Measurements from ENCODE around the gene ZNF302. TPM values are rescaled to one million over a fixed set of nuclear protein-coding genes. Genes with fewer than 3 reads are reported as not detected.

Gene ZNF302
- total RNA-seq, 1 experiment from 2014 or later = 23.2 TPM

Other genes with a start within 250 kb of the ZNF302 start
- 137 and 158 TPM in 2 replicates for gene UBA2, start 249.3 kb upstream of the ZNF302 start, total RNA-seq (2022)
- 5.3 and 6.9 TPM in 2 replicates for gene WTIP, start 195.9 kb upstream of the ZNF302 start, total RNA-seq (2022)
- gene SCGB2B2, start 519 bp upstream of the ZNF302 start, total RNA-seq (2022) = 0.39 and 0.40 TPM in 2 replicates
- 5.7 and 7.0 TPM in 2 replicates for gene ZNF181, start 56.6 kb downstream of the ZNF302 start, total RNA-seq (2022)
- 4.9 and 6.2 TPM in 2 replicates for gene ZNF599, start 95.5 kb downstream of the ZNF302 start, total RNA-seq (2022)
- gene ZNF30, start 249.2 kb downstream of the ZNF302 start, total RNA-seq (2022) = 2.9 and 4.2 TPM in 2 replicates